Activated CD4-positive, alpha-beta memory T cell treated with anti-CD3 and anti-CD28 coated beads, Interleukin-2, amount 10 ng/mL, durations not matched to agents 7 days and 5 days (primary cell): ENCODE data around the gene KCNK7. TPM values are rescaled to one million over a fixed set of nuclear protein-coding genes. Genes with fewer than 3 reads are reported as not detected.
"Not testable (repeated sequence)": the region's sequence is repeated elsewhere in the genome, so short reads cannot be mapped to it uniquely, and the experiment has no call there.

Experiments used
- CTCF ChIA-PET: fragments of 350-600 bp; sonication (Branson Sonifier 250); formaldehyde crosslinking; loops from one replicate; lab custom pipeline; 2021; ENCODE audit warnings: antibody characterized with exemption, inconsistent platforms; lab: Charles Lee
- POLR2A ChIA-PET: fragments of 350-600 bp; sonication (Branson Sonifier 250); formaldehyde crosslinking; loops from one replicate; lab custom pipeline; 2021; ENCODE audit warnings: antibody characterized with exemption; lab: Charles Lee
- DNase-seq: peaks from one replicate; pipeline ENCODE4 v3.0.0-alpha.2; 2020
- H3K27ac Mint-ChIP-seq: one replicate; pipeline ENCODE4 v1.8.0; 2021; ENCODE audit warnings: mild to moderate bottlenecking, mixed read lengths
- H3K27me3 Mint-ChIP-seq: one replicate; pipeline ENCODE4 v1.8.0; 2021; ENCODE audit warnings: mixed read lengths
- H3K36me3 Mint-ChIP-seq: one replicate; pipeline ENCODE4 v1.8.0; 2021; ENCODE audit warnings: low read depth, mixed read lengths
- H3K4me1 Mint-ChIP-seq: one replicate; pipeline ENCODE4 v1.8.0; 2021; ENCODE audit warnings: mixed read lengths
- H3K4me3 Mint-ChIP-seq: one replicate; pipeline ENCODE4 v1.8.0; 2021; ENCODE audit warnings: mild to moderate bottlenecking, mixed read lengths
- H3K9me3 Mint-ChIP-seq: one replicate; pipeline ENCODE4 v1.8.0; 2021; ENCODE audit warnings: mixed read lengths
- total RNA-seq, 2 experiments: library from RNA; stranded (reverse); gene quantifications; one replicate each; pipeline ENCODE4 v1.2.3, GENCODE V29; 2021

Gene KCNK7, protein sequence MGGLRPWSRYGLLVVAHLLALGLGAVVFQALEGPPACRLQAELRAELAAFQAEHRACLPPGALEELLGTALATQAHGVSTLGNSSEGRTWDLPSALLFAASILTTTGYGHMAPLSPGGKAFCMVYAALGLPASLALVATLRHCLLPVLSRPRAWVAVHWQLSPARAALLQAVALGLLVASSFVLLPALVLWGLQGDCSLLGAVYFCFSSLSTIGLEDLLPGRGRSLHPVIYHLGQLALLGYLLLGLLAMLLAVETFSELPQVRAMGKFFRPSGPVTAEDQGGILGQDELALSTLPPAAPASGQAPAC
- 1 to 10 TPM in 1 of 2 experiments, under 1 TPM in 1; 0.80 to 1.0 TPM for total RNA-seq

DNA sequence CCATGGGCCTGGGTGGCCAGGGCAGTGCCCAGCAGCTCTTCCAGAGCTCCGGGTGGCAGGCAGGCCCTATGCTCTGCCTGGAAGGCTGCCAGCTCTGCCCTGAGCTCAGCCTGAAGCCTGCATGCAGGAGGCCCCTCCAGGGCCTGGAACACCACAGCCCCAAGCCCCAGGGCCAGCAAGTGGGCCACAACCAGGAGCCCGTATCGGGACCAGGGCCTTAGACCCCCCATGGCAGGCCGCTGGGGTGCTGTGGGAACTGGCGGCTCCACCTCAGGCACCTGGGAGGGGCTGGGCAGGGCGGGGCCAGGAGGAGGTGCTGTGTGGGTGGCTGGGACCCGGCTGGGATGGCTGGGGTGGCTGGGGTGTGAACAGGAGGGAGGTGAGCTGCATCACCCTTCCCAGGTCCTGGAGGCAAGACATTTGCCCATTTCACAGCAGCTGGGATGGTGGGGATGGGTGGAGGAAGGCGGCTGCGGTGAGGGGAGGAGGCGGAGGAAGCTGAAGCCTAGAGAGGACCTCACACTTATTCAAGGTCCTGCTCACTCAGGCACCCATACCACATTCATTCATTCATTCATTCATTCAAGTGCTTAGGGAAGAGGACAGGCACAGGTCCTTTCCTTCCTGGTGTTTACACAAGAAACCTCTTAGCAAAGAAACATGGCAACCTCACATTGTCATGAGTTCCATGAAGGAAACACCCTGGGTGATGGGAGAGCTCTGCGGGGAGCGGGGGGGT, at the start of gene KCNK7:
TSS of gene KCNK7 (minus strand) at position 258 of the 739 bp plus-strand sequence. CDS start at position 230, 28 bp downstream.
- ChIA-PET CTCF (interaction anchor here (0.7 to 3.0 kb wide), 7 partner anchors 9 to 790 kb away, joined by 3 to 12 read pairs (median 5); partner anchors contain the start of genes EHBP1L1 and PCNX3), POLR2A (interaction anchor here (0.8 to 5.4 kb wide), 10 partner anchors 9 to 53 kb away, joined by 3 to 42 read pairs (median 7); partner anchors contain the start of genes EHBP1L1, FAM89B, MAP3K11 and PCNX3)
- Mint-ChIP-seq H3K4me1 (peaks cover 27% of the 10 kb centered on the region), H3K27ac (peak within 1 kb of the TSS; percentile 75), H3K4me3 (no peak within 1 kb of the TSS), H3K9me3 (no peaks in the 10 kb centered on the region), H3K36me3 (peaks cover 22% of the 10 kb centered on the region), H3K27me3 (no peaks in the 10 kb centered on the region)
- no peak for DNase-seq

DNA sequence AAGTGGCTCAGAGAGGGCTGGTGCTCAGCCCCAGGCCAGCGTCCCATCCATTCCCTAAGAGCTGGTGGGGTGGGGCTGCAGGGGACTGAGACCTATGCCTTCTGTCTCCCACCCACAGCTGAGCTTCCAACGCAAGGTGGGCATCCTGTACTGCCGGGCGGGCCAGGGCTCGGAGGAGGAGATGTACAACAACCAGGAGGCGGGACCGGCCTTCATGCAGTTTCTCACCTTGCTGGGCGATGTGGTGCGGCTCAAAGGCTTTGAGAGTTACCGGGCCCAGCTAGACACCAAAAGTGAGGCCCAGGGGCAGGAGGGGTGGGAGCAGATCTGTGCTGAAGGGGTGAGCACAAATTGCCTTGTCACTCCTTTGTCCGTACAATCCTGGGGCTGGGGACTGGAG, 49.2 kb upstream of the KCNK7 start:
- no peaks in the 10 kb centered on the region for H3K27me3 Mint-ChIP-seq
- ChIA-PET CTCF (no interaction called here), POLR2A (interaction anchor here (1.1 to 8.9 kb wide), 2 partner anchors 8 to 18 kb away, joined by 3 to 187 read pairs; no protein-coding TSS in a partner anchor)
- no peaks in the 10 kb centered on the region for H3K9me3 Mint-ChIP-seq
- H3K36me3 Mint-ChIP-seq: peaks cover 60% of the 10 kb centered on the region
- no peak for DNase-seq
- no peak overlapping the region for H3K4me3 Mint-ChIP-seq
- H3K4me1 Mint-ChIP-seq: peaks cover 38% of the 10 kb centered on the region
- no peak overlapping the region for H3K27ac Mint-ChIP-seq

DNA sequence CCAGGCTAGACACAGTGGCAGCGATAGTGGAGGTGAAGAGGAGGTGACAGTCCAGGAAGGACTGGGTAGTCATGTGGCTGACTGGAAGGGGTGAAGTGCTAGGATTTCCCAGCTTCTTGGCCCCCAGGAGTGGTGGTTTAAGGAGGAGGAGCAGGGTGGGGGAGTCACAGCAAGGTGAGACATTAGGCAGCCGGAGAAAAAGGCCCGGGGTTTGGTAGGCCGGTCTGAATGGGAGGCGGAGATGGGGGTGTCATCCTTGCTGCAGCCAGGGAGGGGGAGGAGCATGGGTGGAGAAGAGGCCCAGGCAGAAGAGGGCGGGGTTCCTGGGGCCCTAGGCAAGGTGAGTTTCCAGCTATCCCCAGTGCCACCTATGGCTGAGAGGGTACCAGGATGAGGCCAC, 48.4 kb upstream of the KCNK7 start:
- Mint-ChIP-seq H3K9me3 (no peaks in the 10 kb centered on the region), H3K27me3 (no peaks in the 10 kb centered on the region), H3K27ac (peak overlapping the region; percentile 45), H3K36me3 (peaks cover 63% of the 10 kb centered on the region), H3K4me1 (peaks cover 44% of the 10 kb centered on the region), H3K4me3 (no peak overlapping the region)
- DNase-seq: no peak
- ChIA-PET POLR2A (interaction anchor here (0.9 to 8.9 kb wide), 2 partner anchors 9 to 29 kb away, joined by 3 to 187 read pairs; partner anchors contain the start of gene PCNX3), CTCF (no interaction called here)

DNA sequence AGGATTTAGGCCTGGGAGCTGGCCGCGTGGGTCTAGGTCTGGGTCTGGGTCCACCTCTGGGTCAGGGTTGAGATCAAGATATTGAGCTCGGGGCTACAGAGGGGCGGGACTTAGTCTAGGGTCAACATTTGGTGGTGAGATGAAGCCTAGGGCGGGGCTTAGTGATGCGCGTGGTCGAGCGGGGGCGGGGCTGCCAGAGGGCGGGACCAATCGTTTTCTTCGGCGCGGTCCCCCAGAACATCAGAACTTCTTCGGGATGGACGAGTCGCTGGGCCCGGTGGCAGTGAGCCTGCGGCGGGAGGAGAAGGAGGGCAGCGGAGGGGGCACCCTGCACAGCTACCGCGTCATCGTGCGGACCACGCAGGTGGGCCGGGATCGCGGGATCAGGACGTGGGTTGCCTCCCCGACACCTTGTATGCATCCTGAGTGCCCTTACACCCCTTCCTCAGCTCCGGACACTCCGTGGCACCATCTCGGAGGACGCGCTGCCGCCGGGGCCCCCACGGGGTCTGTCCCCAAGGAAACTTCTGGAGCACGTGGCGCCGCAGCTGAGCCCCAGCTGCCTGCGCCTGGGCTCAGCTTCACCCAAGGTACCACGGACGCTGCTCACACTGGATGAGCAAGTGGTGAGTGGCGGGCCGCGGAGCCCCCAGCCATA, 46.5 kb upstream of the KCNK7 start:
- Mint-ChIP-seq H3K4me1 (peaks cover 58% of the 10 kb centered on the region), H3K36me3 (peaks cover 64% of the 10 kb centered on the region), H3K9me3 (no peaks in the 10 kb centered on the region), H3K27ac (peak overlapping the region; percentile 75), H3K4me3 (peak overlapping the region; percentile 95), H3K27me3 (no peaks in the 10 kb centered on the region)
- ChIA-PET POLR2A (interaction anchor here (1.3 to 8.9 kb wide), 4 partner anchors 11 to 410 kb away, joined by 5 to 187 read pairs (median 46); partner anchors contain the start of genes MAP3K11, PCNX3, RELA and SF3B2), CTCF (interaction anchor here (1.0 to 1.2 kb wide), 2 partner anchors 10 to 69 kb away, joined by 3 to 4 read pairs; no protein-coding TSS in a partner anchor)
- no peak for DNase-seq

DNA sequence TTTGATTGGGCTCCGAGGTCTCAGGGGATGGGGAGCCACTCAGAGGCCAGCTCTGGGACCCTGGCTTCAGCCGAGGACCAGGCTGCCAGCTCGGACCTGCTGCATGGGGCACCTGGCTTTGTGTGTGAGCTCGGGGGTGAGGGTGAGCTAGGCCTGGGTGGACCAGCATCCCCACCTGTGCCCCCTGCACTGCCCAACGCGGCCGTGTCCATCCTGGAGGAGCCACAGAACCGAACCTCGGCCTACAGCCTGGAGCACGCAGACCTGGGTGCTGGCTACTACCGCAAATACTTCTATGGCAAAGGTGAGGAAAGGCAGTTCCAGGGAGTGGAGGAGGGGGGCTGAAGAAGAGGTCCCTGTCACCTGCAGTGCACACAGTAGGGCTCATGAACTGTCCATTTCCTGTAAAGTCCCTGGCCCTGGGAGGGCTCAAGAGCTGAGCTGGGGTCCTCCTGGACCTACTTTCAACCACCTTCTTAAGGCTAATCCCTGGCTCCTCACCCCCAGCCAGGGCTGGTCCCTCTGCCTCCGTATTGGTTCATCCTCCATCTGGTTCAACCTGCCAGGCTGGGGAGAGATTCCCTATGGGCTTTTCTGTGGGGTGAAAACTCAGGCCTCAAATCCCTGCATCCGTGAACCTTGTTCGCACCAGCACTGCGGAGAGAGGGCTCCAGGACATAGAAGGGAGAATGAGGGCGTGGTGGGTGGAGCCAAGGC, 45.9 kb upstream of the KCNK7 start:
- peaks cover 69% of the 10 kb centered on the region for H3K36me3 Mint-ChIP-seq
- CTCF ChIA-PET: interaction anchor here (1.0 to 1.8 kb wide), 2 partner anchors 11 to 138 kb away, joined by 3 to 4 read pairs; no protein-coding TSS in a partner anchor
- H3K27me3 Mint-ChIP-seq: no peaks in the 10 kb centered on the region
- peak overlapping the region; percentile 95 for H3K4me3 Mint-ChIP-seq
- H3K27ac Mint-ChIP-seq: peak overlapping the region; percentile 75
- POLR2A ChIA-PET: interaction anchor here (0.9 to 8.9 kb wide), 7 partner anchors 12 to 411 kb away, joined by 3 to 187 read pairs (median 5); partner anchors contain the start of genes FAM89B, MAP3K11, PCNX3 and RELA
- peaks cover 62% of the 10 kb centered on the region for H3K4me1 Mint-ChIP-seq
- no peak for DNase-seq
- H3K9me3 Mint-ChIP-seq: no peaks in the 10 kb centered on the region

DNA sequence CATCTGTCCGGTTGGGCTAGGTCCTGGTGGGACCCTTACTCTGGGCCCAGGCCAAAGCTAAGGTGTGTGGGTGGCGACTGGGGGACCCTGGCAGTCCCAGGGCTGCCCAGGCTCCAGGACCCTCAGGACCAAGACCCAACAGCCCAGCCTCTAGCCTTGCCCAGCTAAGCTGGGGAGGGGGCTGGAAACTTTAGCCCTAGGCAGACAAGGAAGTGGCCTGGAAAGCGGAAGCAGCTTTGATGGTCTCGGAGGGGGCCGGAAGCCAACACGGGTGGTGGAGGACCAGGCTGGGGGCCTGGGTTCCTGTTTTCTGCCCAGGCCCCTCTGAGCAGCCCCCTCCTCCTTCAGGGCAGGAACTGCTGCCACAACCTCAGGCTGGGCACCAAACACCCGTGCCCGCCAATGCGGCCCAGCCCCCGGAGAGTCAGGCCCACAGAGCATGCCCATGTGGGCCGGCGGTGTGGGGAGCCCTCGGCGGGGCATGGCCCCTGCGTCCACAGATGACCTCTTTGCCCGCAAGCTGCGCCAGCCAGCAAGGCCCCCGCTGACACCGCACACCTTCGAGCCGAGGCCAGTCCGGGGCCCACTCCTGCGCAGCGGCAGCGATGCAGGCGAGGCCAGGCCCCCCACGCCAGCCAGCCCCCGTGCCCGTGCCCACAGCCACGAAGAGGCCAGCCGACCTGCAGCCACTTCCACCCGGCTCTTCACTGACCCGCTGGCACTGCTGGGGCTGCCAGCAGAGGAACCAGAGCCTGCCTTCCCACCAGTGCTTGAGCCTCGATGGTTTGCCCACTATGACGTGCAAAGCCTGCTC, 45.1 kb upstream of the KCNK7 start:
- DNase-seq: peak; percentile 59
- ChIA-PET CTCF (interaction anchor here (1.1 to 3.1 kb wide), 3 partner anchors 14 to 139 kb away, joined by 4 to 13 read pairs (median 4); partner anchors contain the start of gene KAT5), POLR2A (interaction anchor here (0.9 to 8.9 kb wide), 14 partner anchors 13 to 412 kb away, joined by 3 to 187 read pairs (median 8); partner anchors contain the start of genes CCDC85B, FAM89B, KAT5 and MALAT1)
- peak overlapping the region; percentile 95 for H3K4me3 Mint-ChIP-seq
- H3K27me3 Mint-ChIP-seq: no peaks in the 10 kb centered on the region
- H3K36me3 Mint-ChIP-seq: peaks cover 69% of the 10 kb centered on the region
- peaks cover 62% of the 10 kb centered on the region for H3K4me1 Mint-ChIP-seq
- H3K27ac Mint-ChIP-seq: peak overlapping the region; percentile 97
- H3K9me3 Mint-ChIP-seq: no peaks in the 10 kb centered on the region

DNA sequence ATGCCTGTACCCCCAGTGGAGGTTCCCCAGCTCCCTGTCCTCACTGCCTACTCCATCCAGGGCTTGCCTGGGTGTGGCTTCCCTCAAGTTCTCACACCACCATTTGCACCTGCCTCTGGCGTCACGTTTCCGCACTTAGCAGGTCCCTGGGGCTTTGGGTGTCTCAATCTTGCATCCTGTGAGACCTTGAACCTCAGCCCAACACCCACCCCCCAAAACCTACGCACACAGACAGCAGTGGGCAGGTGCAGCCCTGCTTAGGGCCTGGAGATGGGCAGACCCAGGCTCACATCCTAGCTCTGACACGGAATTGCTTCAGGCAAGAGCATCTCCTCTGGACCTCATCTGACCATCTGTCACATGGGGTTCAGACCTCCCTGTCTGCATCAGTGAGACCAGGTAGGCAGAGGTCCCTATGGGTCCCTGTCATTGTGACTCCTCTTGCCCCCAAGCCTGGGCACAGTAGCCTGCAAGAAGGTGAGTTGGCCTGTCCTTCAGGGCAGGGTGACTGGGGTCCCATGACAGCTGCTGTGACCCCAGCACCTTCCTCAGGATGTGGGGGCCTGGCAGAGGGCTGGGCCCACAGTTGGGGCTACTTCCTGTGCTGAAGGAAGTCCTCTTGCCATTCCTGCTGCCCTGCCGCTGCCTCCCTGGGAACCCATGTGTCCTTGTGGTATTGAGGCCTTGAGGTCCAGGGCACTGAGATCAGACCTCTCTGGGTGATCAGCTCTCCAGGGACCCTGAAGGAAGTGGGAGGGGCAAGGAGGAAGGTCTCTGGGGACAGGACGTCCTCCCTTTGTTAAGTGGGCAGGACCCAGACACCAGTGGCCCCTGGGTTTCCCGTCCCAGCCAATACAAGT, 44.3 kb upstream of the KCNK7 start:
- peaks cover 65% of the 10 kb centered on the region for H3K4me1 Mint-ChIP-seq
- peak overlapping the region; percentile 97 for H3K27ac Mint-ChIP-seq
- CTCF ChIA-PET: interaction anchor here (0.6 to 3.1 kb wide), 8 partner anchors 12 to 179 kb away, joined by 3 to 13 read pairs (median 4); partner anchors contain the start of gene KAT5
- POLR2A ChIA-PET: interaction anchor here (0.7 to 8.9 kb wide), 27 partner anchors 9 to 412 kb away, joined by 3 to 187 read pairs (median 4); partner anchors contain the start of genes CCDC85B, EHBP1L1, FAM89B and KAT5
- H3K9me3 Mint-ChIP-seq: no peaks in the 10 kb centered on the region
- H3K27me3 Mint-ChIP-seq: no peaks in the 10 kb centered on the region
- peak overlapping the region; percentile 95 for H3K4me3 Mint-ChIP-seq
- peak; percentile 82 for DNase-seq
- peaks cover 71% of the 10 kb centered on the region for H3K36me3 Mint-ChIP-seq

DNA sequence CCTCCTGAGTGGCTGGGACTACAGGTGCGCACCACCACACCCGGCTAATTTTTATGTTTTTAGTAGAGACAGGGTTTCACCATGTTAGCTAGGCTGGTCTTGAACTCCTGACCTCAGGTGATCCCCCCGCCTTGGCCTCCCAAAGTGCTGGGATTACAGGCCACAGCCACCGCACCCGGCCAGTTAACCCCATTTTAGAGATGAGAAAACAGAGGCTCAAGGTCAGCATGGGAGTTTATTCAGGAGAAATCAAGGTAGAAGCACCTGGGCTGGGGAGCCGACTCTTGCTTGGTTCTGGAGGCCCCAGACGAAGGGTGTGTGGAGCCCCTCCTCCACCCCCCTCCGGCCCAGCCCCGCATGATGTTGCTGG, 43.6 kb upstream of the KCNK7 start:
- peaks cover 67% of the 10 kb centered on the region for H3K4me1 Mint-ChIP-seq
- peak overlapping the region; percentile 95 for H3K4me3 Mint-ChIP-seq
- H3K27ac Mint-ChIP-seq: peak overlapping the region; percentile 97
- H3K9me3 Mint-ChIP-seq, H3K27me3 Mint-ChIP-seq, DNase-seq: not testable (repeated sequence)
- ChIA-PET CTCF (interaction anchor here (0.6 to 3.1 kb wide), 12 partner anchors 12 to 383 kb away, joined by 3 to 13 read pairs (median 5); partner anchors contain the start of genes EHBP1L1, KAT5 and PCNX3), POLR2A (interaction anchor here (0.7 to 8.9 kb wide), 26 partner anchors 8 to 413 kb away, joined by 3 to 187 read pairs (median 5); partner anchors contain the start of genes BANF1, CCDC85B, EHBP1L1 and KAT5)
- peaks cover 67% of the 10 kb centered on the region for H3K36me3 Mint-ChIP-seq

DNA sequence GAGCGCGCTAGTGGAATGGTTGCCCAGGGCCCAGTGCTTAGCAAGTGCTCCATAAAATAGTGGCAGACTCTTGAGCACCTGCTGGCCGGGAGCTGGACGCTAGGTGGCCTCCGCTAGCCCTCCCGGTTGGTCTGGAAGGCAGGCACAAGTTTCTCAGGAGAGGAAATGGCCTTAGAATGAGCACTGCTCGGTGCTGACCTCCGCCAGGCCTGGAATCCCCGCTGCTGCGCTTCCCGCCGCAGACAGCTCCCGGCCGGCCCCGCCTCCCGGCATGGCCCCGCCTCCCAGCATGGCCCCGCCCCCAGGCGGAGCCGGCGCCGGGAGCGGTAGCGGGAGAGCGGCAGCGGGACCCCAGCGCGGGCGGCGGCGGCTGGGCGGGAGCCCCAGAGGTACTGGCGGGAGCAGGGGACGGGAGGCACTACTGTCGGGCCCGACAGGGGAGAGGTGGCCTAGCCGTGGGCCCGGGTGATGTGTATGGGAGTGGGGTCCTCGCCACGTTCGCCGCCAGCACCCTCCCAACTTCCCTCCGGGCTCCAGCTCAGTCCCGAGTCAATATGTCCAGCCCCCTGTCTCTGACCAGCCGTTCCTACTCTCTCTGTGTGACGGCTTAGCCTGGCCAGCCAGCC, 42.3 kb upstream of the KCNK7 start, which contains the start of gene SIPA1:
TSS of gene SIPA1 (plus strand) at position 308 of the 626 bp plus-strand sequence. CDS start 2,821 bp downstream, outside the sequence.
- CTCF ChIA-PET: interaction anchor here (0.6 to 3.1 kb wide), 16 partner anchors 11 to 384 kb away, joined by 3 to 13 read pairs (median 4); partner anchors contain the start of genes EHBP1L1, FAM89B, KAT5 and PCNX3
- Mint-ChIP-seq H3K36me3 (peaks cover 60% of the 10 kb centered on the region), H3K4me3 (peak within 1 kb of the TSS; percentile 95), H3K27me3 (no peaks in the 10 kb centered on the region), H3K9me3 (no peaks in the 10 kb centered on the region), H3K27ac (peak within 1 kb of the TSS; percentile 97), H3K4me1 (peaks cover 65% of the 10 kb centered on the region)
- POLR2A ChIA-PET: interaction anchor here (0.7 to 8.9 kb wide), 24 partner anchors 9 to 414 kb away, joined by 3 to 187 read pairs (median 4); partner anchors contain the start of genes BANF1, FAM89B, FRMD8 and KAT5
- peak; percentile 69 for DNase-seq
